RCC 7860 (cell line): ENCODE results near the gene ME1.
"Not testable (repeated sequence)": the region's sequence is repeated elsewhere in the genome, so short reads cannot be mapped to it uniquely, and the experiment has no call there.

Source experiments
- DNase-seq: peaks from one replicate; pipeline ENCODE4 v3.0.0-alpha.2; 2015; ENCODE audit warnings: low spot score
- FAIRE-seq: peaks from 2 replicates; lab custom pipeline; 2012; peaks lifted over from hg19 to GRCh38; lab: Jason Lieb, UNC

The ME1 gene

DNA sequence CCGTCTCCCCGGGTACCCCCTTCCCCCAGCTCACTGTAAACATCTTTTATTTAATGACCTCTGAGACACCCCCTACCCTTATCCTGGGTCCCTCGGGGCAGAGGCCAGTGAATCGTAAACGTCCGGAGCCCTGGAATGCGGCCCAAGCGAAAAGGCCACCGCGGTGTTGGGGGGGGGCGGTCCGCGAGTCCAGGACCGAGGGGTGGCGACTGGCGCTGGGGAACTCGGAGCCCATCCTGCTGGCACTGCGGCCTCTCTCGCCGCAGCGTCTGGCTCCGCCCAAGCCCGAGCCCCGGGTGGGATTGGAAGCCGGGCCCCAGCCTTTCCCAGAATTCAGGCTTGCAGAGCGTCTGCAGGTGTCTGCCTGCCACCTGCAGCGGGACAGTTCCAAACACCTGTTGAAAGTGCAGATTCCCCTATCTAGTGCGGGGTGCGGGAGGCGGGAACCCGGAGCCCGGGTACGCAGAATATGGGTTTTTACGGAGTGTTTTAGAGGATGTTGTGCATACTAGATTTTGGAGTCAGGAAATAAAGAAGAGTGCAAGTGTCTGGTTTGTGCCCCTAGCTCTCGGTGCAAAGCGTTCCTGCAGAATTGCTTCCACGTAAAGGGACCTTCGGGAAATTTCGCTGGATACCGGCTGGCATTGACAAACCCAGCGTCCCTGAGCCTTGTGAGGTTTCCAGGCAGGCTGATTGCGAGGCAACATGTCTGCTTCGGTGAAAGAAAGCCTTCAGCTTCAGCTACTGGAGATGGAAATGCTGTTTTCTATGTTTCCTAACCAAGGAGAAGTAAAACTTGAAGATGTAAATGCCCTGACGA lies 236.9 kb downstream of the ME1 start:
- DNase-seq (no peak), FAIRE-seq (no peak)

DNA sequence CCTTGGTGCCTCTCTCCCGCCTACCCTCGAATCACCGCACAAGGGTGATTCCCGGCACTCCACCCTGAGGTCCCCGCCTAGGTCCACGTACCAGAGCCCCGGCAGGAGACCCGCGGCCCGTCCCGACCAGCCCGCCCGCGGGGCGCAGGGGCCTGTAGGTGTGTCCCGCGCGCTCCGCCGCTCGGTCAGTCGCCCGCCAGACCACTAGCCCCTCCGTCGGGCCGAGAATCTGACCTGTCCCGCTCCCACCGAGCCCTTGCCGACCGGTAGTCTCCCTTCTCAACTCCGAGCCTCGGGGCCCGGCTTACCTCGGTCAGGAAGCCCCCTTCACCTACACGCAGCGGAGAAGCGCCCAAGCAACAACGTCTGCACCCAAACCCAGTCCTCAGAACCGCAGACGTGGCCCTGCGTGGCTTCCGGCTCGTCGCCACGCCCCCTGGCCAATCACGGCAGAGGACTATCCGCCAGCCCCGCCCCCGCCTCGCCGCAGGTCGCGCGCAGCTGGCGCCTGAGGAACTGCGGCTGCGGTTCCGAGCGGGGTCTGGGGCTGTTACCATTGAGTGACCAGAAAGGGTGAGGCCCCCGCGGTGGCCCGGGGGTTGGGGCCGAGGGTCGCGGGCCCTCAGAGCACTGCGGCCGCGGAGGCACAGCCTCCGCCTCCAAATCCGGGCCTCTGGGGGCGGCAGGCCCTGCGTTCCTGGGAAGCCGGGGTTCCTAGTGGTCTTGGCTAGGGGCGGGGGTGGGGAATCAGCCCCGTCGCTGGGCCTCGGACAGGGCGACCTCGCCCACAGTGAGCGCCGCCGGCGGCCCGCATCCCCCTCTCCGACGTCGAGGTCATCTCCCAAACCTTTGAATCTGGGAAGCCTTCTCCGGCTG lies 237.7 kb downstream of the ME1 start, which contains the start of the genes PGM3 and RWDD2A:
Gene PGM3, minus strand, starts transcription at position 395 of the 876 bp plus-strand sequence. CDS start 2,253 bp downstream, outside the sequence.
Gene RWDD2A, plus strand, starts transcription at position 487 of the 876 bp plus-strand sequence. CDS start 1,095 bp downstream, outside the sequence.
- no peak for FAIRE-seq

DNA sequence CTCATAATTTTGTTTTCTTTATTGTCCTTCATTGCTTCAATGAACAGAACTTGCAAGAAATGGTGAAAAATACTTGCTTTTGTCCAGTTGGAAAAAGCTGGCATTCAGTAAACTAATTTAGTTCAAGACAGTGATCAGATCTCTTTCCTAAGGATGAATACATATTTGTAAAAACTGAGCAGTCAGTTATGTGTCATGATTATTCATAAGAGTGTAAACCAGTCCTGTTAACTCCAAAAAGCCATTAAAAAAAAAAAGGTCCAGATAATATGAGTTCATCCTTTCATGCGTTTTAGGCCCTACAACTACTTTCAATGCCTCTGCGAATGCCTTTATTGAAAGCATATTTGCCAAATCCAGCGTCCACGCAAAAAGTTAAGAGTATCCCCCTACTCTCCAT lies 238.4 kb downstream of the ME1 start:
- DNase-seq (no peak), FAIRE-seq (no peak)

More for the DNA sequence above, 237.7 kb downstream of the ME1 start, which contains the start of the genes PGM3 and RWDD2A:
- DNase-seq: peak; percentile 65

DNA sequence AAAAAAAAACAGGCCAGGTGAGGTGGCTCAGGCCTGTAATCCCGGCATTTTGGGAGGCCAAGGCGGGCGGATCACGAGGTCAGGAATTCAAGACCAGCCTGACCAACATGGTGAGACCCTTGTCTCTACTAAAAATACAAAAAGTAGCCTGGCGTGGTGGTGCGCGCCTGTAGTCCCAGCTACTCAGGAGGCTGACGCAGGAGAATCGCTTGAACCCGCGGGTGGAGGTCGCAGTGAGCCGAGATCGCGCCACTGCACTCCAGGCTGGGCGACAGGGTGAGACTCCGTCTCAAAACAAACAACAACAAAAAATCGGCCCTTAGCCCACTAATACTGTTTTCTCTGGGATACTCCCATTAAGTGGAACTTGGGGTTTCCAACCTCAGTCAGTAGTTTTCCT lies 238.9 kb downstream of the ME1 start:
- not testable (repeated sequence) for DNase-seq, FAIRE-seq

DNA sequence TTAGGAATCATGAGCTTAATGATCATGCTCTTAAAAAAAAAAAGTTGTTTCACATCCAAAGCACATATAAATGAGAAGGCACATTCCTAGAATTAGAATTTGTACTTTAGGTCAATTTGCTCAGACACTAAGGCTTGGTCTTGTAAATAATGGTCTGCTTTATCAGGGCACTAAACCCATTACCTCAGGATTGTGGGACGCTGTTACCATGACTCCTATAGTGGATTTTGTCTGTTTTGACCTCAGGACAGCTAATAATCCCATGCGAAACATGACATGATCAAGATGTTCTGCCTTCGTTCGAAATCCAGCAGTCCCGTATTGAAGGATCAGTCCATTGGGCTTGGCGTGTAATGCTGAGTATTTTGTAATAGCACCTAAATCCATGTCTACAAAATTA lies 240.2 kb downstream of the ME1 start:
- FAIRE-seq (no peak), DNase-seq (no peak)

DNA sequence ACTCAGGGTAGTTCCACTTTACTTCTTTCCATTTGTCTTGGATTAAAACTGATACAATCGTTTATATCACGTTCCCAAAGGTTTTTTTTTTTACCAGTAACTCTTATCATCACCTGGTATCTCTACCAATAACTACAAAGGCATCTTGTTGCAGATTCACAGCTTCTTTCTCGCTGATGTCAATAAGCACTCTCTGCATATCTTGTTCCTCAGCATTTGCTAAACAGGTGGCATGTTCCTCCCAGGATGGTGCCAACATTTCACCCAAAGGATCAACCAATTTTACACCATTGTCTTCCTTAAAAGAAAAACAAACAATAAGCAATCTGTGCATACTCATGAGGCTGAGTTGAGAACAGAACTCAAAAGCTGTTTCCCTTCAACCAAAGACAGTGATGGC lies 242.3 kb downstream of the ME1 start:
- FAIRE-seq: no peak
- DNase-seq: no peak

DNA sequence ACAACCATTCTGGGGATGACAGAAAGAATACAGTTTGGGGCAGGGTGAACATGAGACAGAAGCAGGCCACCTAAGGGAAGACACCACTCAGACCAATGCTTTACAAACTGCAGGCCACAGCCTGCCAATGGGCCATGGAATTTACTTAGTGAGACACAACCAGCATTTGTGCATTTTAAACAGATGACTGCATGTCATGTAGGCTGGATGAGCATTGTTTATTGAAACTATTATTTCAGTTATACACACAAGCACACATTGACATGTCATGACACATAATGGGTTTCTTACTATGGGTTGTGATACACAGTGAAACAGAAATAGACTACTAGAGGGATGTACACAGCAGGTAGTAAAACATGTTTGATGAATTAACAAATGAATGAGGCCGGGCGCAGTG lies 245.8 kb downstream of the ME1 start:
- FAIRE-seq: no peak
- no peak for DNase-seq

DNA sequence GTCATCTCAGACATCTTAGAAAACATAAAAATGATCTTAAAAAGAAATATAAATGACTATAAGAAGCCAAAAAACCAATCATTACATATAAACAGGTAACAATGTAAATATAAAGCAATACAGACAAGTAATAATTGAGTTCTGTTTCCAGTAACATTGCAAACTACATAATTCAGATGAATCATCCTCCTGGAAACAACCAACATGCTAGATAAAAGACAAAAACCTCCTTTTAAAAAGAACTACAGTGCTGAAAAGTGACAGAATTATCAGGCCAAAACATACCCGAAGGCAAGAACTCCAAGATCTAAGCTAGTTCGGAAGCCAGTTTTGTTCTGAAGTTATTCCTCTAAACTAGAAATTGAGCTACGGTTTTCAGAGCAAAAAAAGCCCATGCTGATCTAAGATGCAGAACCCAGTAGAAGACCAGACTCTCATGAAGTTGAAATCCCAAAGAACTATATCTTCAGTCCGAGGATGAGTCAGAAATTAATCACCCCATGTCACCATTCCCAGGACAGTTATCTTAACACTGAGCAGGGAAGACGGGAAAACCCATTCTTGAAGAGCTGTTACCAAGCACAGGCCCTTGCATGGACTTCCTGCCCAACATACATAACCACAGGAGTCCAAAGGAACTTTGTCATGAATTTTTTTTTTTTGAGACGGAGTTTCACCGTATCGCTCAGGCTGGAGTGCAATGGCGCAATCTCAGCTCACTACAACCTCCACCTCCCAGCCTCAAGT lies 247.6 kb downstream of the ME1 start:
- DNase-seq: peak; percentile 96
- FAIRE-seq: peak; percentile 97

DNA sequence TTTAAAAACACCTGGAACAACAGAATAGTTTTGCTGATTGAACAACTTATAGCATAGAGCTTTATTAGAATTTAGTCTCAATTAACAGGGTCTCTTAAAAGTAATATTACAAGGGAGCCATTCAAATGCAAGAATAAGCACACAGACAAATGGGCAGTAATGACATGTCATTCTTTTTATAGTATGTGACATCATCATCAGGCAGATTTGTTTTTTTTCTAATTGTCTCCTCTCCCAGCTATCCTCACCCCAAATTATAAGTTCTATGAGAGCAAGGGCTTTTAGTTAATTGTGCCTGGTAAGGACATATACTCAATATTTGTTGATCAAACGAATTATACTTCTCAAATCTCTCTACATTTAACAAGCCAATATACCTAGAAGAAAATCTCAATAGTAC lies 248.7 kb downstream of the ME1 start:
- no peak for FAIRE-seq
- no peak for DNase-seq

DNA sequence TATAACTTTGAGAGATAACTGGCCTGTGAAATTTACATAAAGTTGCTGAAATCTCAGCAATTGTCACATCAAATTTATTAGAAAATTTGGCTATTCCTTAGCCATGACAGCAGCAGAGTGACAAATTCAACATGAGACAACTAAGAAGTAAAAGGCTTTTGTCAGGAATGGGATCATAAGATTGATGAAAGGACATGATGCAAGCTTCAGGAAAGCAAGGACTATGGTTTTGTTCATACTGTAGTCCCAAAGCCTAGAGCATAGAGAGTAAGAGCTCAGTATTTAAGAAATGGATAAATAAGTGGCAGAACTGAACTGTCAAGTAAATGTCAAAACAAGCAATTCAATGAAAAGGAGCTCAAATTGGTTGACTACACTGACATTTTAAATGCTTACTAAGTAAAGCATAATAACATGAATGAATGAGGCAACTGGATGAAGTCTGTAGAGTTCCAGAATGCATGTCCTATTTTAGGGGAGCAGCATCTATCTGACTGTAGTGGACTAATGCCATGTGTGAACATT lies 250.4 kb downstream of the ME1 start:
- DNase-seq (no peak), FAIRE-seq (no peak)

DNA sequence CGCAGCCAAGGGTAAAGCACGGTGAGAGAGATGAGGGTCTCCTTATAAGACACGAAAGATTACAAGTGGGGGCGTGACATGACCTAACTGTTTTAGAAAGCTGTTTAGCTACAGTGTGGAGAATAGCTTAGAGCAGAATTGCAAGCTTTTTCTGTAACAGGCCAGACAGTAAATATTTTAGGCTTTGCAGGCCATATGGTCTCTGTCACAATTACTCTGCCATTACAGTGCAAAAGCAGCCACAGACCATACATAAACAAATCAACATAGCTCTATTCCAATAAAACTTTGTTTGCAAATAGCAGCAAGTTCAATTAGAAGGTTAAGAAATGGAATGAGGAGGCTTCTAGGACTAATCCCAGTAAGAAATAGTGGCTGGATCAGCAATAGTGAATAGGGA lies 254.6 kb downstream of the ME1 start:
- no peak for FAIRE-seq

DNA sequence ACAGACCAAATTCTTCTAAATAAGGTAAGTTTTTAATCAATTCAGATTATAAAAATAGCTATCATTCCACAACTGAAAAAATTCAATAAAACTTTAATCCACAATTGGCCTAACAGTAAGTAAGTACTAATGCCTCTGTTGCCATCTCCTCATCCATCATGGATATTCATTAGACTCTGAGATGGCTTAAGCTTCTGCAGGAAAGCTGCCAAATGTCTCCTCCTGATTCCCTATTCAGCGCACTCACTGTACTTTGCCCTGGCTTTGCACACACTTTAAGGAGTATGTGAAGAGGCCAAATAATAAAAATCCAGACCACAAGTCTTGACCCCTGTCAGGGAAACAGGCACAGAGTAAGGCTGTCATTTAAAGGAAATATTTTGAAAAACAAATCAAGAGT lies 261.3 kb downstream of the ME1 start:
- DNase-seq (no peak), FAIRE-seq (no peak)

More for the DNA sequence above, 254.6 kb downstream of the ME1 start:
- DNase-seq: no peak

DNA sequence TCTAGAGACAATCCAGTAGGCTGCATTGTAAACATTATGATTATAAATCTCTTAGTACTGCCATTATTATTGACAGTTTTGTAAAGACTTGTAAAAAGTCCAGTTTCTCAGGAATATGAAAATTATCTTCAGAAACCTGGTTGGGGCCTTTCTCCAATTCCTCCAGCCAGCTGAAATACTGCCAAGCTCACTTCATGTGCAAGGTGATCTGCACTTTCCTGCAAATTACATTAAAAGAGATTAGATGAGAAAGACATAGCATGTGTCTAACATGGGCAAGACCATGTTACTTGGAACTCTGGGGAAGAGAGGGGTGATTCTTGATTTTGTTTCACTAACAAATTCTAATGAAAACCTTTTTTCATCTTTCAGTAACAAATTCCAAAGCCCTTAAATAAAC lies 261.7 kb downstream of the ME1 start:
- DNase-seq: no peak
- no peak for FAIRE-seq

DNA sequence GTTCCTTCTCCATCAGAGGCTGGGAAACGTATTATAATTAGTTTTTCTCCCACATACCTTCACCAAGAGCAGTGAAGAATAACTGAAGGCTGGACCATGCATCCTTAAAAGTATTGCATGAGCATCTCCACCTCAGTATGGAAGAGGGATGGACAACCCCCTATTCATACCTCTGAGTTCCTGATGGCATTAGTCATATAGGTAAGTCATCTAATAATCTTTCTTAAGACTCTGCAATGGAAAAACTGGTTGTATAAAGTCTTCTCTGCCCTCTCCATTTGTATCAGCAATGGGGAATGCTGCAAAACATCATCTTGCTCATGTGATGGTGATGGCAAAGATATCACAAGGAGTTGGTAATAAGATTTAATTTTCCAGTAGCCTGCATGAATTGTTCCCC lies 262.3 kb downstream of the ME1 start:
- DNase-seq (no peak), FAIRE-seq (no peak)

DNA sequence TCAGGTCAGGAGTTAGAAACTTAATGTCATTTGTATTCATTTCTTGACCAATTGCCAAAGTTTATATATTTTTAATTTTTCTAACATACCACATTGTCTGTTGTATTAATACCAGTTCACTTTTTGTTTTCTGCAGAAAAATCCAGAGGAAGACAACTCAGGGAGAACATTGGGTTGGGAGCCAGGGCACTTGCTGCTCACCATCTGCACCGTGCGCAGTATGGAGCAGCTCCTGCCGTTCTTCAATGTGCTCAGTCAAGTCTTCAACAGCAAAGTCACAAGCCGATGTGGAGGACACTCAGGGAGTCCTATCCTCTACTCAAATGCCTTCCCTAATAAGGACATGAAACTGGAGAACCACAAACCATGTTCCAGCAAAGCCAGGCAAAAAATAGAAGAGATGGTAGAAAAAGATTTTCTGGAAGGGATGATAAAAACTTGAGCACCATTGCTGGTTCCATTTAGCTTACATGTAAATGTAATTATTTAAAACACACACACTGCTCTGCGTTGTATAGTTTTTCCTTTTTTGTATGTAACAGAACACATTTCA lies 263.0 kb downstream of the ME1 start:
- DNase-seq: no peak
- no peak for FAIRE-seq
